GM21619 (cell line): ENCODE results near the gene RASL10A.

Experiments
- ATAC-seq: cut with Tn5 transposase; IDR thresholded peaks from one replicate; pipeline ENCODE4 v1.9.1; 2021; ENCODE audit not compliant: unreplicated experiment

The RASL10A gene

DNA sequence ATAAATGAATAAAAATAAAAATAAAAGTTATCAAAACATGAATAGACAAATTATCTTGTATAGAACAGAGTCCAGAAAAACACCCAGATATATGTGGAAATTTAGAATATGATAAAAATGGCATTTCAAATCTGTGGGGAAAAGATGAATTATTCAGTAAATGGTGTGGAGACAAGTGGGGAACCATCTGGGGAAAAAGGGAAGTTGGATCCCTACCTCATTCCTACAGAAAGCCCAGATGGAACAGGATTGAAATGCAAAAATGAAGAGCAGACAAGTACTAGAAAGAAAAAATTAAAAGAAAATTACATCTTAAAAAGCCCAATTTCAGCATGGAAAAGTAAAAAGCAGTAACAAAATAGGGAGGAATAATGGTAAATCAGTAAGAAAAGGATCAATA, 8.1 kb upstream of the RASL10A start:
- no peak for ATAC-seq

DNA sequence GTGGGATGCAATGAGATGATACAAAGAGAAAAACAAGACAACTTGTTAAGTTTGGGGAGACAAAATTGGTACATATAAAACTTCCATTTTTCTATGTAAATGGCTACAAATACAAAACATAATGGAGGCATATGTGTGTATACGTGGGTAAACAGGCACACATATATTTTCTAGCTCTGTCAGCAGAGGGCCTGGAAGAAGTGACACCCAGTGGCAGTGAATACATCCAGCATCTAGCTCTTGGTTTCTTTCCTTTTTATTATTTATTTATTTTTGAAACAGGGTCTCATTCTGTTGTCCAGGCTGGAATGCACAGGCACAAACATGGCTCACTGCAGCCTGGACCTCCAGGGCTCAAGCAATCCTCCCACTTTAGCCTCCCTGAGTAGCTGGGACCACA, 5.0 kb upstream of the RASL10A start:
- ATAC-seq = no peak

- no peak for ATAC-seq
Measured at GRCh38 chr22:29319072-29319471, 3.6 kb upstream of the RASL10A start.

- no peak for ATAC-seq
Measured at GRCh38 chr22:29317827-29318454, 2.4 kb upstream of the RASL10A start.

DNA sequence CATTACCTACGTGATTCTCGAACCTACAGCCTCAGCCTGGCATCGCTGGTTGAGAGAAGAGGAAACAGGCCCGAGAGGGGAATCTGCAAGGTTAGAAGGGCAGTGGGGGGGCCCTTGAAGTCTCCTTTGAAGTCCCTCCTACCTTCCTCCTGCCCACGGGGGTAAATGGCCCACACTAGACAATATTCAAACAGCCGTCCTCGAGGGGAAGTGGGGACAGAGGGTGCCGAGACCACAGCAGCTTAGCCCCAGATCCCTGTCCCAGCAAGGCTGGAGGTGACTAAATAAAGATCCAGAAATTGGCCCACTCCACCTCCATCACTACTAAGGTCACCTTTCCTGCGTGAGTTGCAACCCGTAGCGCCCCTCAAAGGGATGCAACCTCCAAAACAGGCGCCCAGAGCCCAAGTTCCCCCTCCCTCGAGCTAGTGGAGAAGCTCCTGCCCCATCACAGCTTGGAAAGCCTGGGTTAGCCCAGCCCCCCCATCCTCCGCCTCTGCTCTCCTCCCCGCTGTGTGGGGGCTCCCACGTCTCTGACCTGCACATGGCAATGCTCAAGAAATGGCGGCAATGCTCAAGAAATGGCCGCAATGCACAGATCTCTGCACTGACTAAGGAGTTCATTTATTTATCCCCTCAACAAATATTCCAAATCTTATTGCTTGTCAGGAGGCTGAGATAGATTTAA, 788 bp upstream of the RASL10A start:
- no peak for ATAC-seq

DNA sequence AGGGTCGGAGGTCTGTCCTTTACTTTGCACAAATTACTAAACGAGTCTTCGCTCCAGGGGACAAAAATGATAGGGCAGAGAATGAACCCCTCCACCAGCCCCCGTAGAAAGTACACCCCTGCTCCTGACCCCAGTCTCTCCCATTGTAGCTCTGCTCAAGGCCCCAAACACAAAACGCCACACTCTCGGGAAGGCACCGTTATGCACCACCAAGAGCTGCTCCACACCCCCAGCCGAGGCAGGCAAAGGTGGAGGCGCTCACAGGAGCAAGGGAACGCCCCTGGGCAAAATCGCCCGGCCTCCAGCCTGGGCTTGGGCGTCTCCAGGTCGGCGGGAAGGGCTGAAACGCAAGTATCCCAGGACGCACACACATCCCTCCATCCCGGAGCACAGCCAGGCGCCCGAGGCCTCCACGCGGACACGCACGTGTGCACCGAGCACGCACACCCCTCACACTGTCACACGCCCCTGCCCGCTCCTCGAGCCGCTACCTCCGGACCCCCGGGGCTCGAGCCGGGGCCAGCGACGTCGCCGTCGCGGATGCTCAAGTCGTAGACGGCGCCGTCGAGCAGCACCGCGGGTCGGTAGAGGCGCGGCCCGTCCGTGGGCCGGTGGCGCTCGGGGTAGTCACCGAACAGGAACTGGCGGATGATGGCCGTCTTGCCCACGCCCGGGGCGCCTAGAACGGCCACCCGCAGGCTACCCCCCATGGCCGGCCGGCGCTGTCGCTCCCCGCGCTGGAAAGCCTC, 786 bp downstream of the RASL10A start:
- ATAC-seq = no peak

DNA sequence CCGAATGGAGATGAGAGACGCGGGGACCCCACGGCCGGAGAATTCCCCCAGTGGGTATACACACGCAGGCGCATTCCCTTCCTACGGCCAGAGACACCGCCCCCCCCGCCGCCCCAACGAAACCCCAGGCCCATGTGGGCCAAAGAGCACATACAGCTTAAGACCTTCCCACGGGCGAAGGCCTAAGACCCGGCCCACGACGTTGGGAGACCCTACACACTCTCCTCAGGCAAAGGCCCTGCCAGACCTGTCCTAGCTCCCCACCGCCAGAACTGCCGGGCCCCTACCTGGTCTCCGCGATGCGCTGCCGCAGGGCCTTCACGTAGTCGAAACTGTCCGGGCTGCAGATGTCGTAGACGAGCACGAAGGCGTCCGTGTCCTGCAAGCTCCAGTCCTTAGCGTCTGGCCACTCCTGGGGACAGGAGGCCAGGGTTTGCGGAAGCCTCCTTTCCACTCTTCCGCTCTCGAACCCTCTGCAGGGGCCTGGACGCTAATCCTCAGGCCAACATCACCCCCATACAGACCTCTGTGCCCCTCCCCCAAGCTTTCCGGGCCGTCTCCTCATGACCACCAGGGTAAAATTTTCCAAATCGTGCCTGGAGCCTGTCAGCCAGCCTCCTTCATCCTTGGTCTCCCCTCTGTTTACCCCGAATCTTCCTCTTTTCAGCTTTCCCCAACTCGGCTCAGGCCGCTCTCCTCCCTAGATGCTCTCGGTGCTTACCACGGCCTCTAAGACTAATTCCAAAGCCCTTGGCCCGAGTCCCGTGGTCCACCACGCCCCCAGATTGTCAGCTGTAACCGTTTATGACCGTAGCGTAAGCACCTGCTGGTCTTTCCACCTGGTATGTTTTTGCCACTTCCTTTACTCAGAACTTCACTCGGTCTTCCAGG, 1.7 kb downstream of the RASL10A start:
- ATAC-seq = no peak

DNA sequence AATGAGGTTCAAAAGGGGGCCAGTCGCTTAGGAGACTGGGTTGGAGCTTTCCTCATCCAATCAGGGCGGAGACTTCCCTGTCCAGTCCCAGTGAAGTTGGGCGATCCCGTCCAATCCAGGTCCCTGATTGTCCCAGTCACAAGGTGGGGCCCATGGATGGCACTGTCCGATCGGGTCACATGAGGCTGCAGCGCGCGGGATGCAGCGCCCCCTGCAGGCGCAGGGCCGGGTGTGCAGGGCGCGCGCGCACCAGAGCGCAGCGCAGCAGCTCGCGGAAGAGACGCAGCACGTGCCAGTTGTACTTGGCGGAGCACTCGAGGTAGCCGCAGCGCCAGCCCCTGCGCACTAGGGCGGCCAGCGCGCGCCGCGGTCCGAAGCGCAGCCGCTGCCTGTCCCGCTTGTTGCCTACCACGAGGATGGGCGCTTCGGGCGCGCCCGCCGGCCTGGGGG, 2.3 kb downstream of the RASL10A start:
- no peak for ATAC-seq

DNA sequence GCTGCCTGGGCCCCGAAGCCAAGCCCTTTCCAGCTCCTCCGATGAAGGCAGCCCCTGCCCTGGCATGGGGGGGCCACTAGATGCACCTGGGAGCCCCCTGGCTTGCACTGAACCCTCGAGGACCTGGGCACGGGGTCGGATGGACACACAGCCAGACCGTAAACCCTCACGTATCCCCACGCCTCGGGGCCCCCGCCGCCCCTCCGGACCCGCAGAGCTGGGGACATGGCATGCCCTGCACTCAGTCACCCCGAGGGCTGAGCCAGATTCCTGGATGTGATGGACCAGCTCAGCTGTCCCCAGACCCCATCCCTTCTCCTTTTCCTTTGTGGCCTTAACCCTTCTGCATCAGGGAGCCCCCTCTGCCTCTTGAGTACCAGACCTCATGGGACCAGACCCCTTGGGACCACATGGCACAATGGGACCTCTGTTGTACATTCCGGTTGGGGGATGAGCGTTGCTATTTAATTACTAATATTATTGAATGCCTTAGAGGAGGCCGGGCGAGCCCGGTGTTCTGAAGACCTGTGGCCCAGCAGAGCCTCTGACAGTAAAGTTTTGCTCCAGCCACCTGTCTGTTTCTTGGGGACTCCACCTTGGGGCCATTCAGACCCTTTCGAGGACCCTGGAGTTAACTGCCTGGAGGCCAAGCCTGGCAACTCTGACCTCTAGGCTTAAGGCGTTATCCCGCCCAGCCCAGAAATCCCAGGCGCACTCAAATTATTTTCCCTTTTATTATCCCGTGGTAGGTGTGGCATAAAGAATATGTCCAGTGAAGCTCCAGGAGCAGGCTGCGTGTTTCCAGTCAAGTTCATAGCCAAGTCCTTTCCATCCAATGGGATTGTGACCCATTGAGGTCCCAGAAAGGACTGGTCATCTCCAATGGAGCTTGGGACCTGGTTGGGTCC, 3.0 kb downstream of the RASL10A start:
- no peak for ATAC-seq

GRCh38 chr22:29311464-29312217, 3.9 kb downstream of the RASL10A start:
- no peak for ATAC-seq

DNA sequence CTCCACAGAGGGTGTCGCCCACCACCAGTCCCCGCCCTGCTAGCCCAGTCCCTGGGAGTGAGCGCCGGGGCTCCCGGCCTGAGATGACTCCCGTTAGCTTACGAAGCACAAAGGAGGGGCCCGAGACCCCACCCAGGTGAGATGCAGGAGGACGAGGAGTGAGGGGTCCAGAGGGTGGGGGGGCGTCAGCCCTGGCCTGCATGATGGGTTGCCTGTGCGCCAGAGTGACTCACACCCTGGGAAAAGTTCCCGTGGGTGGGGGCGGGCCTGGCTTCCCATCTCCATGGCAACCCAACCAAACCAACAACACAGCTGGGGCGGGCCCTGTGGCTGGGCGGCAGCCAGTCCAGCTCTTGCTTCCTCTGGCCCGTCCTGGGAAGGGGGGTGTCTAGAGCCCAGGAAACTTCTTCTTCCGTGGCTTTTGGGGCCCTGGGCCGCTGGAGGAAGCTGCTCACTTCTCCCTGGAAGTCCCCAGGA, 4.6 kb downstream of the RASL10A start:
- no peak for ATAC-seq

DNA sequence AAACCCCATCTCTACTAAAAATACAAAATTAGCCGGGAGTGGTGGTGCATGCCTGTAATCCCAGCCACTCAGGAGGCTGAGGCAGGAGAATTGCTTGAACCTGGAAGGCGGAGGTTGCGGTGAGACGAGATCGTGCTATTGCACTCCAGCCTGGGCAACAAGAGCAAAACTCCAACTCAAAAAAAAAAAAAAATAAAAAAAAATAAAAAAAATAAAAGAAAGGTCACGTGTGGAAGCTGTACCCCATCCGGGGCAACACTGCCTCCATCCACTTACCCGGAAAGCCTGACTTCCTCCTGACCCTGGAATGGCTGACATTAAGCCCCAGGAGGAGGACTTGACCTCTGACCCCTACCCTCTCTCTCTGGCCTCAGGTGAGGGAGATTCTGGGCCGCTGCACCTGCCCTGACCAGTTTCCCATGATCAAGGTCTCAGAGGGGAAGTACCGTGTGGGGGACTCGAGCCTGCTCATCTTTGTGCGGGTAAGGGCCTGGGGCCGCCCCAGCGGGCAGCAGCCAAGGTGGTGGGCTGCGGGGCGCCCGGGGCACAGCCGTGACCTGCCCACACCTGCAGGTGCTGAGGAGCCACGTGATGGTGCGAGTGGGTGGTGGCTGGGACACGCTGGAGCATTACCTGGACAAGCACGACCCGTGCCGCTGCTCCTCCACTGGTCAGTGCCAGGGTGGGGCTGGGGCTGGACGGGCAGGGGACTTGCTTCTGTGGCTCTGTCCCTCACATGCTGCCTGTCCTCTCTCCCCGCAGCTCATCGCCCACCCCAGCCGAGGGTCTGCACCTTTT, 5.2 kb downstream of the RASL10A start:
- ATAC-seq = no peak

- ATAC-seq = no peak
Measured at GRCh38 chr22:29309332-29310064, 6.0 kb downstream of the RASL10A start.

- ATAC-seq = no peak
Measured at GRCh38 chr22:29308791-29309262, 6.7 kb downstream of the RASL10A start.

GRCh38 chr22:29308148-29308790, 7.2 kb downstream of the RASL10A start:
- ATAC-seq = no peak

- ATAC-seq = no peak
Measured at GRCh38 chr22:29307596-29308147, 7.8 kb downstream of the RASL10A start.
